GM12872 (cell line): ENCODE measurements around the gene ARHGEF19.

Experiments used
- TF ChIP-seq, protein P1 (sequence below): IDR thresholded peaks from 3 replicates; pipeline ENCODE4 v1.5.1; 2011; ENCODE audit warnings: low read depth, mild to moderate bottlenecking, low read length, moderate library complexity; ENCODE audit not compliant: insufficient read depth

Gene ARHGEF19

DNA sequence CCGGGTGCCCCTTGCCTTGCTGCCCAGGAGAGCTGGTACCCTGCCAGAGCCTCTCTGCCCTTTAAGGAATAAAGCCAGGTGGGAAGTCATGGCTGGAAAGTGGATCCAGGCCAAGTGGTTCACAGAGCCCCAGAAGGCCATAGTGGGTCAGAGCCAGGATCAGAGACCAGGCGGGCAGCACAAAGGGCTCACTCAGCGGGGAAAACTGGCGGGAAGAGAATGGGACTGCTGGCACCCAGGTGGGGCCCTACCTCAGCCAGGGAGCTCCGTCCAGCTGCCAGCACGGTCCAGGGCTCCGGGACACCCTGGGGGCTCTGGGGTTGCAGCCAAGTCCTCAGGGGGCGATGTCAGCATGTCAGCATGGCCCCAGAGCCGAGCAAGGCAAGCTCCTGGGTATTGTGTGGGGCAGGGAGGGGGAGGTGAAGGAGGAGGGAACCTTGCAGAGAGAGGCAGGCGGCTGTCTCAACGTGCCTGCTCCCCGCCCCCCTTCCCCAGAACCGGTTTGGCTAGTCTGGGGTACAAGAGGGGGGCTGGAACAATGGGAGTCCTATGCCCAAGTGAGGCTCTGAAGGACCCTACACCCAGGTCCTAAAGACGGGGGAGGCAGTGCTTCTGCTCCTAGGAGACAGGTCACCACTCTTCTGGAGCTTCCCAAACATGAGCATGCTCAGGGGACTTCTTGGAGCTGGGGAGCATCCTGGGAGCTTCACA is at the start of gene ARHGEF19:
Gene ARHGEF19 (minus strand): TSS at position 402 of the 711 bp plus-strand sequence. CDS start 3,598 bp downstream, outside the sequence.
- TF ChIP-seq, protein P1, sequence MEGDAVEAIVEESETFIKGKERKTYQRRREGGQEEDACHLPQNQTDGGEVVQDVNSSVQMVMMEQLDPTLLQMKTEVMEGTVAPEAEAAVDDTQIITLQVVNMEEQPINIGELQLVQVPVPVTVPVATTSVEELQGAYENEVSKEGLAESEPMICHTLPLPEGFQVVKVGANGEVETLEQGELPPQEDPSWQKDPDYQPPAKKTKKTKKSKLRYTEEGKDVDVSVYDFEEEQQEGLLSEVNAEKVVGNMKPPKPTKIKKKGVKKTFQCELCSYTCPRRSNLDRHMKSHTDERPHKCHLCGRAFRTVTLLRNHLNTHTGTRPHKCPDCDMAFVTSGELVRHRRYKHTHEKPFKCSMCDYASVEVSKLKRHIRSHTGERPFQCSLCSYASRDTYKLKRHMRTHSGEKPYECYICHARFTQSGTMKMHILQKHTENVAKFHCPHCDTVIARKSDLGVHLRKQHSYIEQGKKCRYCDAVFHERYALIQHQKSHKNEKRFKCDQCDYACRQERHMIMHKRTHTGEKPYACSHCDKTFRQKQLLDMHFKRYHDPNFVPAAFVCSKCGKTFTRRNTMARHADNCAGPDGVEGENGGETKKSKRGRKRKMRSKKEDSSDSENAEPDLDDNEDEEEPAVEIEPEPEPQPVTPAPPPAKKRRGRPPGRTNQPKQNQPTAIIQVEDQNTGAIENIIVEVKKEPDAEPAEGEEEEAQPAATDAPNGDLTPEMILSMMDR = no peak

DNA sequence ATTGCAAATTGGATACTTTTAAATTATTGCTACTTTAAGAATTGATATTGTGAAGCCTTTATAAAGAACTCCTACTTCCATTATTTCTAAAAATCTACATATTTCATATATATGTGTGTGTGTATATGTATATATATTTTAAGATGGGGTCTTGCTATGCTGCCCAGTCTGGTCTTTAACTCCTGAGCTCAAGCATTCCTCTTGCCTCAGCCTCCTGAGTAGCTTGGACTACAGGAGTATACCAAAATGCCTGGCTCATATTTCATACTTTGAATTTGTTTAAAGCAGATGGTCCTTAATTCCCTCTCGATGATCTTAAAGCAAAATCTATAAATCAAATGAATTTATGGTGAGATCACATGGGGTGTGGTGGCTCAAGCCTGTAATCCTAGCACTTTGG is 49.6 kb upstream of the ARHGEF19 start:
- TF ChIP-seq, protein P1 = no peak

- TF ChIP-seq, protein P1 = no peak
Observed at GRCh38 chr1:16260814-16261213, 48.4 kb upstream of the ARHGEF19 start.

- TF ChIP-seq, protein P1 = no peak
Observed at GRCh38 chr1:16258591-16259135, 46.2 kb upstream of the ARHGEF19 start.

DNA sequence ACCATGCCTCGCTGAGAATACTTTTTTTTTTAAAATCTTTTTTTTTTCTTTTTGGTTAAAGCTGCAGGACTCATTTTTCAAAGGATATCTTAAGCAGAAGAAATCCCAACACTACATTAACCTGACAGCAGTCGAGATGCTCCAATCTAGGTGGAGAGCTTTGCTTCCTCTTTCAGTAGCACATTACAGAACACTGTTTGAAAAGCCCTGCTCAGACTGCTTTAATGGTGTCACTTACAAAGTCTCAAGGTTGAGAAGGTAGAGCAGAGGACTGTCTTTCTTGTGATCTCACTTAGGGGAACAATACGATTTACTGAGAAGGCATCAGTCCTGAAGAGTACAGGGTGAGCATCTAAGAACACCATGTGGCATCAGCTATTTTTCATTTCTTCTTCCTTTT is 45.5 kb upstream of the ARHGEF19 start:
- TF ChIP-seq, protein P1 = no peak

DNA sequence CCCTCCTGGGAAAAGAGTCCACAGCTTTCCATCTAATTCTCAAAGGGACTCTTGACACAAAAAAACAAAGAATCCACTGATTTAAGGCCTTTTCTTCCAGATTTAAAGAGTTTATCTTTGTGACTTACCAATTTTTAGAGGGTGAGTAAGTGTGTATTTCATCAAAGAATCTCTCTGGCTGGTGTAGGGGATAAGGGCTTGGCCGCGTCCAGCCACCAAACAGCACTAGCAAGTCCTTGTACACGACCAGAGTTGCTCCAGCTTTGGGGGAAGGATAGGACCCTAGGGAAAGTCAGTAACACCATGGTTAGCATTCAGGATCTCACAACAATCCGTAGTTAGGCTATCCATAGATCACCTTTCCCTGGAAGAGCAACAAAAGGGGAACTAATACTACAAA is 44.0 kb upstream of the ARHGEF19 start:
- TF ChIP-seq, protein P1 = no peak

DNA sequence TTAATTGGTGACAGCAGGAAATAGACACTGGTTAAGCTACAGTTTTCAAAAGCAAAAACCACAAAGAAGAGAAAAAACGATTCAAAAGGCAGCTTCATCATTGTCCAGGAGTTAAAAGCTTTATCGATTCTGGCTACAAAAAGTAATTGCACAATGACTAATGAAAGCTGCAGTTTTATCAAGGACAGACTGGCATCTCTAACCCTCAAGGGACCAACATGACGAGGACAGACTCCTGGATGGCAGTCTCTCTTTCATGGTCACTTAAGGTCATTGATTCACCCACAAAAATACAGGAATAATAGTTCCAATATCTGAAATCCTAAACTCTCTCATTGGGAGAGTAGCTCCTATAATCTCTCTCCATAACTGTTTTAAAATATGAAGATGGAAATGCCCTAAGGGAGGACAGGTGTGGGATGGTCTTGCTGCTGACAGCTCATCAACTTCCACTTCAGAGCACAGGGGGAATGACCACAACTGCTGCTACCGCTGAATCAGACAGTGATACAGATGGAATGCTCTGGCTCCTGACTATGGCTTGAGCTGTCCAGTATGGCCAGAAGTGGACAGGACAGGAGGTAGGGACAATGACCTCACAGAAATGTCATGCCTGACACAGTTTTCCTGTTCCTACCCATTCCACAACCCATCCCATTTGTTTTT is 41.9 kb upstream of the ARHGEF19 start:
- TF ChIP-seq, protein P1 = no peak
